ENCODE measurements around the gene DNAH12.

Gene DNAH12

GRCh38 chr3:57278237-57278636 lies 265.9 kb downstream of the DNAH12 start:
- peaks cover 5% of the 10 kb centered on the region; the same call in 1 of the 2 replicates for H3K36me3 ChIP-seq (ENCODE audit: control insufficient read depth, insufficient read depth, low read length)

GRCh38 chr3:57275393-57275792 lies 268.8 kb downstream of the DNAH12 start:
- no peaks in the 10 kb centered on the region for H3K27me3 ChIP-seq (ENCODE audit: control insufficient read depth, insufficient read depth, low read length)
- H3K4me1 ChIP-seq (ENCODE audit: control insufficient read depth, insufficient read depth, low read length), result no peaks in the 10 kb centered on the region
- 0 out of 2 replicates have a peak, but pooled peaks cover 2% of the 10 kb centered on the region for H3K9me3 ChIP-seq (ENCODE audit: control insufficient read depth, insufficient read depth, low read length)
- no peak overlapping the region for H3K9ac ChIP-seq (ENCODE audit: low read depth, low read length)
- no peak overlapping the region for H3K4me3 ChIP-seq (ENCODE audit: low read depth, low read length)
- no peak overlapping the region for H3K27ac ChIP-seq (ENCODE audit: low read depth, low read length)
- peaks cover 19% of the 10 kb centered on the region for H3K36me3 ChIP-seq (ENCODE audit: control insufficient read depth, insufficient read depth, low read length)

More at GRCh38 chr3:57278237-57278636, 265.9 kb downstream of the DNAH12 start:
- H3K9me3 ChIP-seq (ENCODE audit: control insufficient read depth, insufficient read depth, low read length), result 0 out of 2 replicates have a peak, but pooled peaks cover 2% of the 10 kb centered on the region
- H3K27ac ChIP-seq (ENCODE audit: low read depth, low read length), result no peak overlapping the region
- no peaks in the 10 kb centered on the region for H3K27me3 ChIP-seq (ENCODE audit: control insufficient read depth, insufficient read depth, low read length)
- no peak overlapping the region for H3K9ac ChIP-seq (ENCODE audit: low read depth, low read length)
- no peaks in the 10 kb centered on the region for H3K4me1 ChIP-seq (ENCODE audit: control insufficient read depth, insufficient read depth, low read length)
- no peak overlapping the region for H3K4me3 ChIP-seq (ENCODE audit: low read depth, low read length)

GRCh38 chr3:57274845-57275244 lies 269.3 kb downstream of the DNAH12 start:
- H3K4me3 ChIP-seq (ENCODE audit: low read depth, low read length), result no peak overlapping the region
- no peaks in the 10 kb centered on the region for H3K27me3 ChIP-seq (ENCODE audit: control insufficient read depth, insufficient read depth, low read length)
- no peaks in the 10 kb centered on the region for H3K9me3 ChIP-seq (ENCODE audit: control insufficient read depth, insufficient read depth, low read length)
- no peak overlapping the region for H3K27ac ChIP-seq (ENCODE audit: low read depth, low read length)
- no peak overlapping the region for H3K9ac ChIP-seq (ENCODE audit: low read depth, low read length)
- H3K4me1 ChIP-seq (ENCODE audit: control insufficient read depth, insufficient read depth, low read length), result no peaks in the 10 kb centered on the region
- H3K36me3 ChIP-seq (ENCODE audit: control insufficient read depth, insufficient read depth, low read length), result peaks cover 25% of the 10 kb centered on the region

- H3K27ac ChIP-seq (ENCODE audit: low read depth, low read length), result no peak overlapping the region
- H3K4me3 ChIP-seq (ENCODE audit: low read depth, low read length), result no peak overlapping the region
- no peak overlapping the region for H3K9ac ChIP-seq (ENCODE audit: low read depth, low read length)
- H3K27me3 ChIP-seq (ENCODE audit: control insufficient read depth, insufficient read depth, low read length), result no peaks in the 10 kb centered on the region
- peaks cover 53% of the 10 kb centered on the region for H3K36me3 ChIP-seq (ENCODE audit: control insufficient read depth, insufficient read depth, low read length)
- H3K4me1 ChIP-seq (ENCODE audit: control insufficient read depth, insufficient read depth, low read length), result no peaks in the 10 kb centered on the region
- no peaks in the 10 kb centered on the region for H3K9me3 ChIP-seq (ENCODE audit: control insufficient read depth, insufficient read depth, low read length)
Measured at GRCh38 chr3:57268416-57268815, 275.7 kb downstream of the DNAH12 start.

GRCh38 chr3:57261929-57262328 lies 282.2 kb downstream of the DNAH12 start:
- no peaks in the 10 kb centered on the region for H3K4me1 ChIP-seq (ENCODE audit: control insufficient read depth, insufficient read depth, low read length)
- no peak overlapping the region for H3K27ac ChIP-seq (ENCODE audit: low read depth, low read length)
- peaks cover 60% of the 10 kb centered on the region for H3K36me3 ChIP-seq (ENCODE audit: control insufficient read depth, insufficient read depth, low read length)

GRCh38 chr3:57261119-57261518 lies 283.0 kb downstream of the DNAH12 start:
- H3K36me3 ChIP-seq (ENCODE audit: control insufficient read depth, insufficient read depth, low read length), result peaks cover 58% of the 10 kb centered on the region
- no peak overlapping the region for H3K9ac ChIP-seq (ENCODE audit: low read depth, low read length)
- no peaks in the 10 kb centered on the region for H3K27me3 ChIP-seq (ENCODE audit: control insufficient read depth, insufficient read depth, low read length)
- H3K9me3 ChIP-seq (ENCODE audit: control insufficient read depth, insufficient read depth, low read length), result no peaks in the 10 kb centered on the region
- H3K27ac ChIP-seq (ENCODE audit: low read depth, low read length), result no peak overlapping the region
- no peak overlapping the region for H3K4me3 ChIP-seq (ENCODE audit: low read depth, low read length)
- no peaks in the 10 kb centered on the region for H3K4me1 ChIP-seq (ENCODE audit: control insufficient read depth, insufficient read depth, low read length)

More at GRCh38 chr3:57261929-57262328, 282.2 kb downstream of the DNAH12 start:
- H3K27me3 ChIP-seq (ENCODE audit: control insufficient read depth, insufficient read depth, low read length), result no peaks in the 10 kb centered on the region
- no peak overlapping the region for H3K4me3 ChIP-seq (ENCODE audit: low read depth, low read length)
- H3K9me3 ChIP-seq (ENCODE audit: control insufficient read depth, insufficient read depth, low read length), result no peaks in the 10 kb centered on the region
- no peak overlapping the region for H3K9ac ChIP-seq (ENCODE audit: low read depth, low read length)

- H3K36me3 ChIP-seq (ENCODE audit: control insufficient read depth, insufficient read depth, low read length), result peaks cover 59% of the 10 kb centered on the region
- H3K27me3 ChIP-seq (ENCODE audit: control insufficient read depth, insufficient read depth, low read length), result no peaks in the 10 kb centered on the region
- no peaks in the 10 kb centered on the region for H3K4me1 ChIP-seq (ENCODE audit: control insufficient read depth, insufficient read depth, low read length)
- no peak overlapping the region for H3K27ac ChIP-seq (ENCODE audit: low read depth, low read length)
- no peaks in the 10 kb centered on the region for H3K9me3 ChIP-seq (ENCODE audit: control insufficient read depth, insufficient read depth, low read length)
- H3K4me3 ChIP-seq (ENCODE audit: low read depth, low read length), result no peak overlapping the region
- no peak overlapping the region for H3K9ac ChIP-seq (ENCODE audit: low read depth, low read length)
Measured at GRCh38 chr3:57257678-57258077, 286.5 kb downstream of the DNAH12 start.

GRCh38 chr3:57256844-57257243 lies 287.3 kb downstream of the DNAH12 start:
- no peak overlapping the region for H3K4me3 ChIP-seq (ENCODE audit: low read depth, low read length)
- H3K27me3 ChIP-seq (ENCODE audit: control insufficient read depth, insufficient read depth, low read length), result no peaks in the 10 kb centered on the region

GRCh38 chr3:57252404-57252803 lies 291.7 kb downstream of the DNAH12 start:
- H3K9ac ChIP-seq (ENCODE audit: low read depth, low read length), result no peak overlapping the region
- H3K4me1 ChIP-seq (ENCODE audit: control insufficient read depth, insufficient read depth, low read length), result no peaks in the 10 kb centered on the region
- no peak overlapping the region for H3K27ac ChIP-seq (ENCODE audit: low read depth, low read length)
- peaks cover 52% of the 10 kb centered on the region for H3K36me3 ChIP-seq (ENCODE audit: control insufficient read depth, insufficient read depth, low read length)
- no peak overlapping the region for H3K4me3 ChIP-seq (ENCODE audit: low read depth, low read length)
- no peaks in the 10 kb centered on the region for H3K27me3 ChIP-seq (ENCODE audit: control insufficient read depth, insufficient read depth, low read length)
- H3K9me3 ChIP-seq (ENCODE audit: control insufficient read depth, insufficient read depth, low read length), result no peaks in the 10 kb centered on the region

More at GRCh38 chr3:57256844-57257243, 287.3 kb downstream of the DNAH12 start:
- H3K9ac ChIP-seq (ENCODE audit: low read depth, low read length), result no peak overlapping the region
- H3K36me3 ChIP-seq (ENCODE audit: control insufficient read depth, insufficient read depth, low read length), result peaks cover 65% of the 10 kb centered on the region
- H3K4me1 ChIP-seq (ENCODE audit: control insufficient read depth, insufficient read depth, low read length), result no peaks in the 10 kb centered on the region
- H3K27ac ChIP-seq (ENCODE audit: low read depth, low read length), result no peak overlapping the region
- H3K9me3 ChIP-seq (ENCODE audit: control insufficient read depth, insufficient read depth, low read length), result no peaks in the 10 kb centered on the region

- Histone ChIP-seq H3K9ac (ENCODE audit: low read depth, low read length) (no peak overlapping the region), H3K27me3 (ENCODE audit: control insufficient read depth, insufficient read depth, low read length) (no peaks in the 10 kb centered on the region), H3K36me3 (ENCODE audit: control insufficient read depth, insufficient read depth, low read length) (peaks cover 86% of the 10 kb centered on the region), H3K27ac (ENCODE audit: low read depth, low read length) (no peak overlapping the region), H3K4me3 (ENCODE audit: low read depth, low read length) (no peak overlapping the region), H3K9me3 (ENCODE audit: control insufficient read depth, insufficient read depth, low read length) (no peaks in the 10 kb centered on the region), H3K4me1 (ENCODE audit: control insufficient read depth, insufficient read depth, low read length) (no peaks in the 10 kb centered on the region)
Measured at GRCh38 chr3:57244946-57245345, 299.2 kb downstream of the DNAH12 start.
